IPS DF 6.9 (cell line): Measurements from ENCODE around the gene CHKA.

Experiments
- DNase-seq: peaks from one replicate; pipeline ENCODE4 v3.0.0-alpha.2; 2013; ENCODE audit warnings: low read depth, low spot score
- H3K27ac ChIP-seq: one replicate; pipeline ENCODE4 v1.5.1; 2013; ENCODE audit warnings: low read length, control low read depth
- H3K27me3 ChIP-seq: 2 replicates; pipeline ENCODE4 v1.6.1; 2013; ENCODE audit warnings: mild to moderate bottlenecking, low read length; ENCODE audit not compliant: control insufficient read depth, insufficient read depth
- H3K36me3 ChIP-seq: 2 replicates; pipeline ENCODE4 v1.6.1; 2013; ENCODE audit warnings: low read length; ENCODE audit not compliant: control insufficient read depth, insufficient read depth
- H3K4me1 ChIP-seq: 2 replicates; pipeline ENCODE4 v1.6.1; 2013; ENCODE audit warnings: low read length; ENCODE audit not compliant: control insufficient read depth, insufficient read depth
- H3K4me3 ChIP-seq: 2 replicates; pipeline ENCODE4 v1.5.1; 2013; ENCODE audit warnings: mild to moderate bottlenecking, low read length
- H3K9me3 ChIP-seq: 2 replicates; pipeline ENCODE4 v1.6.1; 2013; ENCODE audit warnings: low read length, inconsistent platforms; ENCODE audit not compliant: control insufficient read depth, insufficient read depth
- WGBS: extraction: QIAGEN DNeasy Blood & Tissue Kit; methylation state at CpG from one replicate; pipeline ENCODE4 v1.1.7; 2013; ENCODE audit warnings: mixed read lengths, missing lambda C conversion rate; ENCODE audit not compliant: insufficient read length, insufficient coverage; 5-methylcytosine and 5-hydroxymethylcytosine counted together

The CHKA gene

DNA sequence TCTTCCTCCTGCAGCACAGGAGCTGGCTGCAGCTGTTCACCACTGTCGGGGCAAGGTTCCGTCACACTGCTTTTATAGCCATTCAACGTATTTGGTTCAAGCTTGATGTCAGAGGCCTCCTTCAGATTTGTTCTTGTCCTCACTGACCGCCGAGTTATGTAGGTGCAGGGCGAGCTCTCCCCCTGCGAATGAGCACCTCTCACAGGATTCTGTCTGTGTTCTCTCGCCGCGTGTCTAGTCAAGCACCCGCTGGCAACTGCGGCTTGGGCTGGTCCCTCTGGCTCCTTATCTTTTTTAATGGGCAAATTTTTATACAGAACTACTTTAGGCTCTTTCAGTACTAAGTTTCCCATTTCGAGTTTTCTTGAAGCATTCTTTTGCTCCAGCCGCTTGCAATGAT is 37.4 kb upstream of the CHKA start:
- no peak for DNase-seq
- WGBS: no CpG with 5 or more reads among the region's 14 CpGs
- Histone ChIP-seq H3K9me3 (no peaks in the 10 kb centered on the region), H3K4me3 (no peak overlapping the region), H3K4me1 (no peaks in the 10 kb centered on the region), H3K27ac (no peak overlapping the region), H3K36me3 (0 out of 2 replicates have a peak, but pooled peaks cover 3% of the 10 kb centered on the region), H3K27me3 (no peaks in the 10 kb centered on the region)

DNA sequence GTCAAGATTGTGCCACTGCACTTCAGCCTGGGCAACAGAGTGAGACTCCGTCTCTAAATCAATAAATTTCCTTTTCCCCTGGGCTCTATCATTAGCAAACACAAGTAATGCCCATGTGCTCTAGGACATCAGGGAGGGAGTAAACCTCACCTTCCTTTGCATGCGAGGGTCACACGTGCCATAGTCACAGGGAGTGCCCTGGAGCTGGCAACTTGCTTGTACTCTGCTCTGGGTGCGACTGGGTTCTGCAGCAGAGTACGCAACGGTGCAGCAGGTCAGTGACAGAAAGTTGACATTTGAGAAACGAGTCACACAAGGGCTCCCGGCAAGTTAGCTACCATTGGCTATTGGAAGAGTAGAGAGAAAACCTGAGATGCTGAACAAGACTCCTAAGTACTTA is 32.6 kb upstream of the CHKA start:
- Histone ChIP-seq H3K27ac (no peak overlapping the region), H3K27me3 (no peaks in the 10 kb centered on the region), H3K36me3 (0 out of 2 replicates have a peak, but pooled peaks cover 3% of the 10 kb centered on the region), H3K9me3 (no peaks in the 10 kb centered on the region), H3K4me1 (no peaks in the 10 kb centered on the region), H3K4me3 (no peak overlapping the region)
- DNase-seq: no peak
- WGBS: no CpG with 5 or more reads among the region's 8 CpGs

DNA sequence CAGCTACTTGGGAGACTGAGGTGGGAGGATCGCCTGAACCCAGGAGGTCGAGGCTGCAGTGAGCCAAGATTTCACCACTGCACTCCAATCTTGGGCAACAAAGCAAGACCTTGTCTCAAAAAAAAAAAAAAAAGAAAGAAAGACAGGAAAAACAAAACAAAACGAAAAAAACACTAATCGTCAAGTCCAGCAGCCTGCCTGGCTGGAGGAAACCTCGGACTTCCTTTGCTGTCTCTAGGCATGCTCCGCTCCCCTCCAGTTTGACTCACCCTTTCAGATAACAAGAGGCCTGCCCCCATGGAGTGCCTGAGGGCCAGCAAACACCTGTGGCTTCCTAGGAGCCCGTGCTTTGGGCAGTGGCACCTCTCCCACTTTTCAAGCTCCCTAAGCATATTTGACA is 28.8 kb upstream of the CHKA start:
- no peaks in the 10 kb centered on the region for H3K4me1 ChIP-seq
- no peaks in the 10 kb centered on the region for H3K9me3 ChIP-seq
- H3K36me3 ChIP-seq: no peaks in the 10 kb centered on the region
- H3K27ac ChIP-seq: no peak overlapping the region
- no peak overlapping the region for H3K4me3 ChIP-seq
- H3K27me3 ChIP-seq: no peaks in the 10 kb centered on the region
- no peak for DNase-seq
- no CpG with 5 or more reads among the region's 7 CpGs for whole genome bisulfite sequencing

DNA sequence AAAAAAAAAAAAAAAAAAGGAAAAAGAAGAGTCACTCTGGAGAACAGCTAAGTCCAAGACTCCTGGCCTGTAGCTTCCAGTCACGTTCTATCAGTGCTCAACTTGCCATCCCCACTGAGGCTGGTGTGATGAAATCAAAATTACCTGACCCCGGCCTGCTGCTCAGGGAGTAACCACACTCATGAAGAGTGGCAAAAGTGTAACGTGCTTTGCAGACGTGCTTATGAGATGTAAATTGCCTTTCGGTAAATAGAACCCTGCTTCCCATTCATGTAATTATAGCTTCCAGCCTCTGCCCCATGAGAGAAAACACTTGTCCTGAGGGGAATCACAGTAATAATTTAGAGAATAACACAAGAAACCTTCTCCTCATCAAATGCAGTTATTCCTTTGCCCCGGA is 28.2 kb upstream of the CHKA start:
- no peak for DNase-seq
- Histone ChIP-seq H3K4me1 (no peaks in the 10 kb centered on the region), H3K36me3 (no peaks in the 10 kb centered on the region), H3K9me3 (no peaks in the 10 kb centered on the region), H3K4me3 (no peak overlapping the region), H3K27me3 (no peaks in the 10 kb centered on the region), H3K27ac (no peak overlapping the region)
- no CpG with 5 or more reads among the region's 6 CpGs for WGBS

DNA sequence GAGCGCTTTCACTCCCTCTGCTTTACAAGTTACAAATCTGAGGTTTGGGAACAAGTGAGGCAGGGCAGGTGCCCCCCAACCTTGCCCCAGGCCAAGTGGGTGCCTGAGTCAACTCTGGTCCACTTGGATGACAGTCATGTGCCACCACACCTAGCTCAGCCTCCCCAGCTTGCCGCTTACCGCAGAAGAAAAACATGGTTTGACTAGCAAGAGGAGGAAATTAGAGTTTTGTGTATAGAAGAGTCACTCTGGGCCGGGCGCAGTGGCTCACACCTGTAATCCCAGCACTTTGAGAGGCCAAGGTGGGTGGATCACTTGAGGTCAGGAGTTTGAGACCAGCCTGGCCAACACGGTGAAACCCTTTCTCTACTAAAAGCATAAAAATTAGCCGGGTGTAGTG is 27.7 kb upstream of the CHKA start:
- Histone ChIP-seq H3K9me3 (no peaks in the 10 kb centered on the region), H3K4me3 (no peak overlapping the region), H3K36me3 (no peaks in the 10 kb centered on the region), H3K27me3 (no peaks in the 10 kb centered on the region), H3K4me1 (no peaks in the 10 kb centered on the region), H3K27ac (no peak overlapping the region)
- WGBS: no CpG with 5 or more reads among the region's 7 CpGs
- DNase-seq: no peak

DNA sequence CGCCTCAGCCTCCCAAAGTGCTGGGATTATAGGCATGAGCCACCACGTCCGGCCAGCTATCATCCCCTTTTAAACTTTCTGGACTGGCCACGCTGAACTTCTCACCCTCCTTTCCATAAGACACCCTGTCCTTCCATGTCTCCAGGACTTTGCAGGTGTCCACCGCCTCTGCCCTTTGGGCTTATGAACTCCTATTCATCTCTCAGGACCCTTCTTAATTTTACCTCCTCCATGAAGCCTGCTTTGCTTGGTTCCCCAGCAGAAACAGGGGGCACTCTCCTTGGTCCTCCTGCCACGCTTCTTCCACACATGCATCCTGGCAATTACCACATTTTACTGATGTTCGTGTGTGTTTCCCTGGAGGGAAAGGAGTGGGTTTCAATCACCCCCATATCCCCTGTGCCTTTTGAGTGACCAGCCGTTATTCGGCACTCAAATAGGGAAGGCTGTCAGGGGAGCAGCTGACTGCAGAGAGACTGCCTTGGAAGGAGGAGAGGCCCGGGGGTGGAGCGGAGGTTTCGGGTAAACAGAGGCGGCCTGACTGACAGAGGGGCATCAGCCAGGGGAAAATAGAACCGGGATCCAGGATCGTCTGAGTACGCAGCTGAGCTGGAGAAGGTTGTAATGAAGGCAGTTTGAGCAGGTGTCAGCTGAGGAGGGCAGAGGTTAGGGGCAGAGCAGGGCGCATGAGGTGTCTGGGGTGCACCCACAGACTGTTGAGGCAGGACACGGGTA is 27.1 kb upstream of the CHKA start:
- Histone ChIP-seq H3K4me1 (no peaks in the 10 kb centered on the region), H3K9me3 (no peaks in the 10 kb centered on the region), H3K27ac (no peak overlapping the region), H3K36me3 (no peaks in the 10 kb centered on the region), H3K27me3 (no peaks in the 10 kb centered on the region), H3K4me3 (no peak overlapping the region)
- no CpG with 5 or more reads among the region's 18 CpGs for WGBS
- DNase-seq: no peak

DNA sequence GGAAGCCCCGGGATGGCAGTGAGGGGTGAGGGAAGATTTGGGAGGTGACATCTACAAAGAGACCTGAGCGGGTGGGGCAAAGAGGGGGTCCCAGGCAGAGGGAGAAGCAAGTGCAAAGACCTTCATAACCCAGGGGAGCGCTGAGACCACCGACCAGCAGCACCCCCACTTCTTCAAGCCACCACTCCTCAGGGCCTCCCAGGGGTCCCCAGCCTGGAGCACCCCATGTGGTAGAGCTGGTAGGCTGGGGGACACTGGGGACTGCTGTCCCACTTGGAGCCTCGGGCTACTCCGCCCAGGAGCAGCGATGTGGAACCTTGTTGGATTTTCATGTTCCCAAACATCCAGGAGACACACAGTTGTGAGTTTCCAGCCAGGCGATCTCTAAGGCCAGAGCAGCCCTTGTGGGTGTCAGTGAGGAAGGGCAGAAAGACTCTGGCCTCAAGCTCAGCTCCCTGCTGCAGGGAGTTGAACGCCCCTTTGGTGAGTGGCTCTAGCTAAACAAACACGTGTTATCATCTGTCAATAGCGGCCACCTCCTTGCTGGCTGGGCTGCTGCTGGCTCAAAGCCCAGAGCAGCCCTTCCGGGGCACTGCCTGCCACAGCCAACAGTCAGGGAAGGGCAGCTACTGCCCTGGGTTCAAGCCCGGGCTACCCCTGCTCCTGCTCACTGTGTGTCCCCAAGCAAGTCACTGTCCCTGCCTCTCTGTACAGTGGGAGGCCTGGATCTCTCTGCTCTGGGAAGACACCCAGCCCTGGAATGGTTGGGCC is 25.7 kb upstream of the CHKA start:
- DNase-seq: no peak
- no CpG with 5 or more reads among the region's 13 CpGs for WGBS
- H3K4me3 ChIP-seq: no peak overlapping the region

DNA sequence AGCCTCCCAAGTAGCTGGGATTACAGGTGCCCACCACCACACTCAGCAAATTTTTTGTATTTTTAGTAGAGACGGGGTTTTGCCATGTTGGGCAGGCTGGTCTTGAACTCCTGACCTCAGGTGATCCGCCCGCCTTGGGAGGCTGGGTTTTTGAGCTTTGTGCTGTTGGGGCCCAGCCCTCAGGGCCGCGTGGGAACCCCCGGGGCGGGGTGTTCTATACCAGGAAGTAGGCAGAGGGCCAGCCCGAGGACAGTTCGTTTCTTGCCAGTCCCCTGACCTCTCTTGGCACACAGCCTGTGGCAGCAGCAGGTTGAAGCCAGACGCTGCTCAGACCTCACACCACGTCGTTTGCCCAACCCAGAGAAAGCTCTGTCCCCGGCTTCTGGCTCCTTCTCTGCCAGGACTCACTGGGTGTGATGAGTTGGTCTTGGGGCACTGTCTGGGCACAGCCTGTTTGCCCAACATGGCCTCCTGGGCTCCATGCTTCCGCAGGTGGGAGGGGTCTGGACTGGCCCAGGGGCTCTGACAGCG is 24.9 kb upstream of the CHKA start:
- H3K4me1 ChIP-seq: no peaks in the 10 kb centered on the region
- no peak overlapping the region for H3K27ac ChIP-seq
- no CpG with 5 or more reads among the region's 15 CpGs for WGBS
- no peak for DNase-seq
- no peaks in the 10 kb centered on the region for H3K9me3 ChIP-seq
- H3K36me3 ChIP-seq: no peaks in the 10 kb centered on the region; the same call in 1 of the 2 replicates
- no peaks in the 10 kb centered on the region for H3K27me3 ChIP-seq
- no peak overlapping the region for H3K4me3 ChIP-seq

More for the DNA sequence above, 25.7 kb upstream of the CHKA start:
- no peaks in the 10 kb centered on the region for H3K36me3 ChIP-seq
- H3K4me1 ChIP-seq: no peaks in the 10 kb centered on the region
- no peaks in the 10 kb centered on the region for H3K27me3 ChIP-seq
- no peak overlapping the region for H3K27ac ChIP-seq
- H3K9me3 ChIP-seq: no peaks in the 10 kb centered on the region

DNA sequence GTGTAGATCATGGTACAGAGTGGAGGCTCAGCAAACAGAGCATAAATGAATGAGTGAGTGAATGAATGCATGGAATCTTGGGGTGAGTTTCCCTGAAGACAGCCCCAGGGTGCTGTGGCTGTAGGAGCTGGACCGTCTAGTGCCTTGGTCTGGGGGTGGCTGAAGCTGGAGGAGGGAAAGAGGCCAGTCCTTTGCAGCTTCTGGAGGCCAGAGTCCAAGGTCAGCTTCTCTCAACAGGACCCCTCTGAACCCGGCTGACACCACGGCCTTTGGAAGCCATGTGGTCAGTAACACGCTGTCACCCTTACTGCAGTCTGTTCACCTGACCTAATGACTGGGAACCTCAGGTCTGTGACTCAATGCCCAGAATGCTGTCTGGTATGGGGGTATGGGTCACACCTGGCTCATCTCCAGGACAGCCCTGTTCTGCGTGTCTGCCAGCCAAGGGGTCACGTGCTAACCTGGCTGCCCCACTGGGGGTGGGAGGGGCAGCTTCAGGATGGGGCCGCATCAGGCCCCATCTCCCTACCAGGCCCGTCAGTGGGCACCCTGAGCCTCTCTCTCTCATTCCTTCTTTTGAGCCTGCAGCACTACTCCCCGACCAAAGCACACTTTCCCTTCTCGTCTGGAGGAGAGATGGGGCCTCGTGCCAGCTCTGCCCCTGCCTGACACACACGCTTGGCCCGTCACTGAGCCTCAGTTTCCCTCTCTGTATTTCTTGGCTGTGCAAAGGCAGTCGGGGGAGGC is 24.1 kb upstream of the CHKA start:
- Histone ChIP-seq H3K27ac (no peak overlapping the region), H3K4me3 (no peak overlapping the region), H3K4me1 (no peaks in the 10 kb centered on the region), H3K9me3 (no peaks in the 10 kb centered on the region), H3K36me3 (no peaks in the 10 kb centered on the region; the same call in 1 of the 2 replicates), H3K27me3 (no peaks in the 10 kb centered on the region)
- no CpG with 5 or more reads among the region's 14 CpGs for WGBS
- no peak for DNase-seq

DNA sequence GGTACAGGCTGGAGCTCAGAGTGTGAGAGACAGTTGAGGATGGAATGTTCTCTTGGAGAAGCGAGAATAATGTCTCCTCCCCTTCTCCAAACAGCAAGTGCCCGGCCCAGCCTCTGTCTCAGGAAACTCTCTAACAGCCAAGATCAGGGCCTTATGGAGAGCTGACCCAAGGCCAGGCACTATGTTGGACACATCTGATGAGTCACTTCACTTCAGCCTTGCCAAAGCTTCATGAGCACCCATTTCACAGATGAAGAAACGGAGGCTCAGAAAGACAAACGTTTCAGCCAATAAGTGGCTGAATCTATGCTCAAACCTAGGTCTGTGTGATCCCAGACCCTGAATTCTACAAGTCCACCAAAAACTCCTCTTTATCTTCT is 22.1 kb upstream of the CHKA start:
- no peaks in the 10 kb centered on the region for H3K4me1 ChIP-seq
- DNase-seq: no peak
- no peaks in the 10 kb centered on the region for H3K9me3 ChIP-seq
- H3K4me3 ChIP-seq: no peak overlapping the region
- WGBS: no CpG with 5 or more reads among the region's 4 CpGs
- no peak overlapping the region for H3K27ac ChIP-seq
- H3K27me3 ChIP-seq: no peaks in the 10 kb centered on the region
- H3K36me3 ChIP-seq: no peaks in the 10 kb centered on the region; the same call in 1 of the 2 replicates
